Measurements from ENCODE around the gene MYF6.

Gene MYF6

DNA sequence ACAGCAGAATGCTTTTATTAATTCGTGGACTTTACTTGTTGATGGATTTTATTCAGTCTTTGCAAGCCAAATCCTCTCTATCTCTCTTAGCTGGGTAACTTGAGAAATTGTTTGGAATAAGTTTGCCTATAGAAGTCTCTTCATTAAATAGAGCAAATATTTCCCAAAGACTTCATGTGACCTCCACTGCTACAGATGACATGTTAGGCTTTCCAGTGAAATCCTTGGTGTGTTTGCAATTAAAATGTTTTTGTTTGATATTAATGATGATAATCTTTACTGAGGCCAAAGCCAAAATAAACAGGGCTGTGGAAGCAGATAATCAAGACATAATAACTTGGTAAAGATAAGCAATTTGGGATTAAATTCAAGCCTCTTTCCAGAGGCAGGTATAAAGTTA lies 4.4 kb downstream of the MYF6 start:
- DNase-seq = no peak
- TF ChIP-seq GATA1 (IDR thresholded peaks at IDR 0.05; ENCODE audit: low read depth, low read length) (no peak), POLR2A (IDR thresholded peaks at IDR 0.05; ENCODE audit: low read length) (no peak)

DNA sequence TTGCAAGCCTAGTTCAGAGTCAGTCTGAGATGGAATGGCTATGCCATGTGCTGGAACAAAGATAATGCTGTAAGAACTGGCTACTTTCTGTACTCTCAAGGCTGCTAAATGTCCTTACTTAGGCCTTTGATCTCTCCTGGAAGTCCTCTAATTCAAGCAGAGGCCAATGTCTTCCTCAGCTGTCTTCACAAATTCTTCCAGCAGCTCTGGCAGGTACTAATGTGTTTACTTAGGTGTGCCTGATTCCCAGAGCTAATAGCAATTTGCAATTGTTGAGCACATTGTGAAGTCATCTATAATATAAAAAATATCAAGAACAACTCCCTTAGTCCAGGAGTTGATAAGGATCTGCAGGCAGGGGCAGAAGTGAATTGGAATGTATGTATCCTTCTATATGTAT lies 5.4 kb downstream of the MYF6 start:
- TF ChIP-seq POLR2A (IDR thresholded peaks at IDR 0.05; ENCODE audit: low read length) (no peak), GATA1 (IDR thresholded peaks at IDR 0.05; ENCODE audit: low read depth, low read length) (no peak)
- DNase-seq = no peak

DNA sequence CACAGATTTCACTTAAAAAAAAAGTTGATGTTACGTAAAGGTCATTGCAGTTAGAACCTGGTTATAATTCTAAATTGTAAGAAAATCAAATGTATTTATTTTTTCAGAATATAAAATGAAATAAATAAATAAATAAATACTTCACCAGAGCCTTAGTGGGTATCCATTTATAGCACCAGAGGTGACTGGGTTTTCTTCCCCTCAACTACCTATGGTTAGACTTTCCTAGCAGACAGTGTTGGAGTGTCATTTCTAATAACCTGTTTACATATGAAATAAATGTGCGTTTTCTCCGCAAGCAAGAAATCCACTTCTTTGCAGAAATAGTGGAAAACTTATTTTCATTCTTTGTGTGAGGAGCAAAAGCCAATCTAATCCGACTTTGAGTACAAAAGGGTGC lies 6.0 kb downstream of the MYF6 start:
- TF ChIP-seq GATA1 (IDR thresholded peaks at IDR 0.05; ENCODE audit: low read depth, low read length) (no peak), POLR2A (IDR thresholded peaks at IDR 0.05; ENCODE audit: low read length) (no peak)
- no peak for DNase-seq

DNA sequence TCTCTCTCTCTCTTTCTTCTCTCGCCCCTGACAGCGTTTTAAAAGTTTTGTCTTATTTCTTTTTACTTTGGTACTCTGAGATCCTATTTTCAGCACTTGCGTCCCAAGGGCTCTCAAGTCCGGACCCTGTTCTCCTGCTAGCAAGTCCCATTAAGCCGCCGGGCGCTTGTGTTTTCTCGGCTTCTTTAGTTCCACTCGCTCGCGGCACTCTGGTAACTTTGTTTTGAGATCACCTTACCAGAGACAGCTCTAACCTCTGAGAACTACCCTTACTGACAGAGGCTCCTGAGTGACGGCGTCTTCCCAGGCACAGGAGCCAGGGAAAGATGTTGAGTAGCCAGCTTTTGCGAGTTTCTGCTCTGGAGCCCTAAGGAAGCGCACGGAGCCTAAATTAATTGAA lies 6.6 kb downstream of the MYF6 start:
- no peak for DNase-seq
- no peak for TF ChIP-seq GATA1 (IDR thresholded peaks at IDR 0.05; ENCODE audit: low read depth, low read length)

DNA sequence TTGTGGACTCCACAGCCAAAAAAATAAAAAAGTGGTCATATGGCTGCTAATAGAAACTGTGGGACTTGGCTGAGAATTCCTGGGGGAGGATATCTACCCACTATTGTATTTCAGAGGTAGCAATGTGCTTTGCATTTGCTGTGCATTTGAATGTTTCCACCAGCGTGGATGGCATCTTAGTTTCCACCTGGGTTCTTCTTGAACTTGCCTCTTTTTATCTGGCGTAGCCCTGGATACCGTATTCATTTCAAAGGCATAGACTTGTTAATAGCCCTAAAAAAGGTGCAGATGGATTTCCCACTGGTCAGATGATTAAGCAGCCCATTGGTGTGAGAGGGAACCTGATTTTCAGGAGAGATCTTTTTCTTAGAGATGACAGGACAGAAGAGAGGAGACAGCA lies 7.4 kb downstream of the MYF6 start:
- no peak for TF ChIP-seq GATA1 (IDR thresholded peaks at IDR 0.05; ENCODE audit: low read depth, low read length)
- TF ChIP-seq POLR2A (IDR thresholded peaks at IDR 0.05; ENCODE audit: low read length) = no peak
- no peak for DNase-seq

DNA sequence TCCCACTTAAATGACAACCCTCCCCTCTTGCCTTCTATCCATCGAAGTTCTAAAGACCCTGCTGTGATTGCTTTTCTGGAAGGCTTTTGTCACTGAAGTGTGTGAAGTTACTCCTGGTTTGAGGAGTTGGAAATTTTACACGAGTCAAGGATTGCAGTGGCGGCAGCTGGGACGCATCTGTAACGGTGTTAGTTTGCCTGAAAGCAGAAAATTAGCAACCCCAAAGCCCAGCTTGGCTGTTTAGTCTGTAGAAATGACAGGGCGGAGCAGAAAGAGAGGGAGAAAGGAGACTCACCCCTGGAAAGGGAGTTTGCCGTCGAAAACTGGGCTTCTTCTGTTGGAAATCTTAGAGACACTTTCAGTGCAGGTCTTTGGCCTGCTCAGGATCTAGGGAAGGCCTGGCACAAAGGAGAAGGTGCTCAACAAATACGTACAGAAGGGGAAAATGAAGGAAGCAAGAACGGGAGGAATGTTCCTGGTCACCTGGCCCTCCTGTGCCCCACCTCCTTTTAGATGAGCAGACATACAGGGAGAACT lies 8.3 kb downstream of the MYF6 start:
- no peak for DNase-seq
- TF ChIP-seq POLR2A (IDR thresholded peaks at IDR 0.05; ENCODE audit: low read length) (no peak), GATA1 (IDR thresholded peaks at IDR 0.05; ENCODE audit: low read depth, low read length) (no peak)

DNA sequence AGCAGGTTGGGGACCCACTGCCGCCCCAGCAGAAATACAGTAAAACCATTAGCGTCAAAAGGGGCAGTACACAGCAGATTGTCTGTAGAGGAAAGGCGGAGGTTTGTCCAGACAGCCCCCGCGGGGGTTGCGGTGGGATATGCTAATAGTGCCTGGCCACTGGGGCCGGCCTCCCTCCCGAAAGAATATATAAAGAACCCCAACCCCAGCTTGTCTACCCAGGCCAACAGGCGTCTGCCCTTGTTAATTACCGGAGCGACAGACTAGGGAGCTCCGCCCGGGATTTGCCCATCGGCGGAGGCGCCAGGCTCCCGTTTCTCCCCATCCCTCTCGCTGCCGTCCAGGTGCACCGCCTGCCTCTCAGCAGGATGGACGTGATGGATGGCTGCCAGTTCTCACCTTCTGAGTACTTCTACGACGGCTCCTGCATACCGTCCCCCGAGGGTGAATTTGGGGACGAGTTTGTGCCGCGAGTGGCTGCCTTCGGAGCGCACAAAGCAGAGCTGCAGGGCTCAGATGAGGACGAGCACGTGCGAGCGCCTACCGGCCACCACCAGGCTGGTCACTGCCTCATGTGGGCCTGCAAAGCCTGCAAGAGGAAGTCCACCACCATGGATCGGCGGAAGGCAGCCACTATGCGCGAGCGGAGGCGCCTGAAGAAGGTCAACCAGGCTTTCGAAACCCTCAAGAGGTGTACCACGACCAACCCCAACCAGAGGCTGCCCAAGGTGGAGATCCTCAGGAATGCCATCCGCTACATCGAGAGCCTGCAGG lies 9.4 kb downstream of the MYF6 start, which contains the start of gene MYF5:
Gene MYF5, plus strand, starts transcription at position 217 of the 774 bp plus-strand sequence. Its CDS starts 152 bp downstream, at position 369.
- no peak for TF ChIP-seq POLR2A (IDR thresholded peaks at IDR 0.05; ENCODE audit: low read length)
- no peak for TF ChIP-seq GATA1 (IDR thresholded peaks at IDR 0.05; ENCODE audit: low read depth, low read length)
- DNase-seq = no peak

DNA sequence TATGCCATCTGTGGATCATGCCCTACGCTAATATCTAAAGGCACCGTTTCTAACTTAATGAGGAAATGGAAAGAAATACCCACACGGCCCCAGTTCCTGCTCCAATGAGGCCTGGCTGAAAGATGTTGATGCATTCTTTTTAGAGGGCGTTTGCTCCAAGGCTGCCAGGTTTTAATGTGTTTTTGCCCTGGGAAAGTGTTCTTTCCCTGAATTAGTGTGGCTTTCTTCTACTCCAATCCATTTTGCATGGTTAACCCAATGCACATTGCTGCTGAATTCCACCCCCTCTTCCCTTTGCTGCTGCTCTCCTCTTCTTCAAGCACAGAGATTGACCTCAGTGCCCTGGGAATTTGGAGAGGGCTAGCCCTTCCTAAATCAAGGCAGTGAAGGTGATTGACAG lies 10.4 kb downstream of the MYF6 start:
- TF ChIP-seq POLR2A (IDR thresholded peaks at IDR 0.05; ENCODE audit: low read length) (no peak), GATA1 (IDR thresholded peaks at IDR 0.05; ENCODE audit: low read depth, low read length) (no peak)
- no peak for DNase-seq

DNA sequence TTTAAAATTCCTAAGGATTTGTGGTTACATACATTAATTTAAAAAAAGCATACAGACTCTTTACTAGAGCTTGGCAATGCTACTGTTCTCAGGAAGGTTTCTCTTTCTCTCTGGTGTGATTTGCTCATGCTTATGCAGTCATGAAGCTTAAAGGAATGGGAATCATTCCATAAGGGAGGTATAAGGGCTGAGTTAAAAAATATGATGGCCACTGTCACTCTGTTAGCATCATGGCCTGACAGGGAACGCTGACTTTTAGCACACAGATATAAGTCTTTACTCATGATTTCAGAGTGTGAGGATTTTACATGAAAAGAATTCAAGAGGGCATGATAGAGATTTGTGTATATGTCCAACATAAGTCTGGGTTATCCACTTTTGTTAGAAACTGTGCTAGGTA lies 13.1 kb downstream of the MYF6 start:
- DNase-seq = no peak
- TF ChIP-seq GATA1 (IDR thresholded peaks at IDR 0.05; ENCODE audit: low read depth, low read length) (no peak), POLR2A (IDR thresholded peaks at IDR 0.05; ENCODE audit: low read length) (no peak)

DNA sequence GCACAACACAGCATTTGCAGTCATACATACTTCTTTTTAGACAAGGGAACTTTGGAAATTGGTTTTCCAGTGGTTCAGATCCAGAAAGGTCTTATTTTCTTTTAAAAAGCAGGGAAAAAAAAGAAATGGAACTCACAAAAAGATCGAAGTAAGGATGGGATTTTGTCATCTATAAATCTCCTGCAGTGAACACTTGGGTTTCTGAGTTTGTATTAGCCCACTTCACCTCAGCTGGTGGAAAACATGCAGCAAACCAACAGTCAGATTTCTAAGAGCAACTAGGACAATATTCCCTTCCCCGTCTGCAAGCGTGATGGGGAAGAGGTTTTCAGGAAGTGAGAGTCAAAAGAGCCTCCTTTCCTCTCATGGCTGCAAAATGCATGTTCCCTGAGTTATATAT lies 13.9 kb downstream of the MYF6 start:
- no peak for DNase-seq

DNA sequence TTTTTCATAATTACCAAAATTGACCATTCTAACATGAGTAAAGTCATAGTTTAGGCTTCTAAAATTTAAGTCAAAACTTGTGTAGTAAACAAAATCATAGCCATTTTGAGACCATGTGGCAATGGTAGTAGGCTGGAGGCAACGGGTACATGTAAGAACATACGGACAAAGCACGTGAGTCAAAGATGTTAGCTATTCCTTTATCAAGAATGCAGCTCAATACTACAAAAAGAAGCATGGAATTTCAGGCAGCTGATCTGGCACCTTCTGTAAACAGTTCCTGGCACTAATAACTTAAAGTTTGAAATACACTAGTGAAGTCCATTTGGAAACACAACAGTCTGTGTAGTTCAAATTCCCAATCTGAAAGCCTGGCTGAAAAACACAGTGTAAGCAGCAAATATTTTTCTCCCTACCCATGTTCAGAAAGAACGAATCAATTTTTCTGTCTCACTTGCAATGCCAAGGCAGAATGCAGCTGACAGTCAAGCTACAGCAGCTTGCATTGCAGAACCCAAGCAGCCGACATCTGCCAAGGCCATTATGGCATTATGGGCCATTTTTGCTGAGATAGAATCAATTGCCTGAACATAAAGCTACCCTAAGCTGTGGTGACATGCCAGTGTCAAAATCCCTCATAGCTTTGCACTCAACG lies 38.5 kb downstream of the MYF6 start:
- no peak for DNase-seq
- TF ChIP-seq POLR2A (IDR thresholded peaks at IDR 0.05; ENCODE audit: low read length) = no peak
- no peak for TF ChIP-seq GATA1 (IDR thresholded peaks at IDR 0.05; ENCODE audit: low read depth, low read length)

More for the DNA sequence above, 13.9 kb downstream of the MYF6 start:
- no peak for TF ChIP-seq POLR2A (IDR thresholded peaks at IDR 0.05; ENCODE audit: low read length)
- no peak for TF ChIP-seq GATA1 (IDR thresholded peaks at IDR 0.05; ENCODE audit: low read depth, low read length)

DNA sequence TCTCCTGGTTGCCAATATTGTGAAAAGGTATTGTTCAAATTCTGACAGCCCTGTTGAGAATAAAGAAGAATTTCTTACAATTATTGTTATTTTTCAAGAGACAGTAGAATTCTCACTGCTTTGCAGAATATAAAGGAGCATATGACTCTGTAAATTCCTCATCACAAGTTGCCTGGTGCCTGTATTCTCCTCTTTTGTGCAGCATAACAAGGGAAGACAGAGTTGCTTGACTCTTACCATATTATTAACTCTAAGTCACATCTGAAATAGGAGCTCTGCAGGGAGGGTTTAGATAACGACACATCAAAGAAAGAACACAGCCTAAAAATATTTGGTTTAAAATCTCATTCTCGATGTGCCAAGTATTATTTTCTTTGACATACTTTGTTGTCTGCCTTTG lies 40.4 kb downstream of the MYF6 start:
- no peak for DNase-seq
- no peak for TF ChIP-seq GATA1 (IDR thresholded peaks at IDR 0.05; ENCODE audit: low read depth, low read length)
- no peak for TF ChIP-seq POLR2A (IDR thresholded peaks at IDR 0.05; ENCODE audit: low read length)

DNA sequence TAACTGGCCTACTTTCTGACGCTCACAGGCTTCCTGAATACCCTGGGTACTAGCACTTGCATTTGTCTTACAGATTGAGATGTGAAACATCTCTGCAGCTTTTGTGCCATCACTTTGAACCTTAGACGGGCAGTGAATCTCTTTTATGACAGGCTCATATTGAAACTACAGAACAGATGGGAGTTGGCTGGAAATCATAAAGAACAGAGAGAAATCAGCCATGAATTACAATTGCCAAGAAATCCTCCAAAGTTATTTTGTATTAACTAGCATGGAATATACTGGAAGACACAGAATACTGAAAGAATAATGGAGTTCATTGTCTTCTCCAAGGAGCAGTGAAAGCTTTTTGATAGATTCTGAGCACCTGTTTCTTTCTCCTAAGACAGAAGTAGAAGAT lies 42.0 kb downstream of the MYF6 start:
- DNase-seq = no peak
- TF ChIP-seq GATA1 (IDR thresholded peaks at IDR 0.05; ENCODE audit: low read depth, low read length) (no peak), POLR2A (IDR thresholded peaks at IDR 0.05; ENCODE audit: low read length) (no peak)

DNA sequence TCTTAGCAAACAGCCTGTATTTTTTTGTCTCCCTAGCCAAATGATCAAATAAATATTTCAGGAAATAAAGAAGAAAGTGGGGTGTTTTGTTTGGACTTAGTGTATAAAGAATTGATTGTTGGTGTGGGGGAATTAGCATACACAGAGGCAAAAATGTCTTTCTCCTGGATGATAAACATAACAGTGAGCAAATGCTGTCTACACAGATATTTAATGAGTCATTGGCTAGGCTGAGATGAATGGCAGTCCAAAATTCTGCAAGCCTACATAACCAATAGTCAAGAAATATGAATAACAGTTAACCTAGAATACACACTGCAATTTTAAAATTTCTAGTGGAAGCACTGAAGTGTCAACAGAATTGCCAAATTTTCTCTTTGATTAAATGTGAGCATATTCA lies 45.0 kb downstream of the MYF6 start:
- no peak for TF ChIP-seq GATA1 (IDR thresholded peaks at IDR 0.05; ENCODE audit: low read depth, low read length)
- no peak for TF ChIP-seq POLR2A (IDR thresholded peaks at IDR 0.05; ENCODE audit: low read length)
- DNase-seq = no peak

DNA sequence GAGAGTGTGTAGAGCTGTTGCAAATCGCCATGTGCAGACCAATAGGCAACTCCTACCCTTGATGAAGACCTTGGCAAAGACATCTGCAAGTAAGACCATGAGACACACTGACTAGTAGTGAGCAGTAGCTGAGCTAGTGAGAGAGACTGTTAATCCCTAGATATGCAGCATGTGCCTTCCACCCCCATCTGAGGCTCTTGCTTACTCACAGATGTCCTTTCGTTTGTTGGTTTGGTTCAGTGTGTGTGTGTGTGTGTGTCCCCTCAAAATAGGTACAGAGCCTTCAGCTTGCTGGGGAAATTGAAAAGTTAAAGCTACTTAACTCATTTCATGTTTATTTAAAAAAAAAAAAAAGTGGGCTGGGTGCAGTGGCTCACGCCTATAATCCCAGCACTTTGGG lies 46.8 kb downstream of the MYF6 start:
- TF ChIP-seq POLR2A (IDR thresholded peaks at IDR 0.05; ENCODE audit: low read length) (no peak), GATA1 (IDR thresholded peaks at IDR 0.05; ENCODE audit: low read depth, low read length) (no peak)
- DNase-seq = no peak
